MM.1S (cell line): ENCODE results near the gene KIF21B.

ENCODE experiments used
- DNase-seq: peaks from one replicate; pipeline ENCODE4 v3.0.0-alpha.2; 2015
- H2AFZ ChIP-seq: fragments of 300-600 bp; sonication (generic); 2 replicates; pipeline ENCODE4 v1.6.0; 2016; ENCODE audit warnings: antibody characterized with exemption, low read length
- H3F3A ChIP-seq: fragments of 300-600 bp; sonication (generic); 2 replicates; pipeline ENCODE4 v1.6.1; 2016; ENCODE audit warnings: mild to moderate bottlenecking, antibody characterized with exemption, low read length, moderate library complexity, mixed read lengths; ENCODE audit not compliant: insufficient read depth
- H3K27ac ChIP-seq: fragments of 300-600 bp; sonication (generic); 2 replicates; pipeline ENCODE4 v1.5.1; 2016; ENCODE audit warnings: mild to moderate bottlenecking, low read length
- H3K27me3 ChIP-seq: fragments of 300-600 bp; sonication (generic); replicated peaks from 2 replicates; pipeline ENCODE4 v1.6.0; 2016; ENCODE audit warnings: low read length; ENCODE audit not compliant: insufficient read depth
- H3K36me3 ChIP-seq: fragments of 300-600 bp; sonication (generic); replicated peaks from 2 replicates; pipeline ENCODE4 v1.6.1; 2016; ENCODE audit warnings: mild to moderate bottlenecking, low read length, mixed read lengths; ENCODE audit not compliant: insufficient read depth
- H3K4me1 ChIP-seq: fragments of 300-600 bp; sonication (generic); 2 replicates; pipeline ENCODE4 v1.6.1; 2016; ENCODE audit warnings: low read length, mixed read lengths
- H3K4me2 ChIP-seq: fragments of 300-600 bp; sonication (generic); 2 replicates; pipeline ENCODE4 v1.6.0; 2016; ENCODE audit warnings: low read depth, low read length
- H3K4me3 ChIP-seq: fragments of 300-600 bp; sonication (generic); 2 replicates; pipeline ENCODE4 v1.5.1; 2016; ENCODE audit warnings: low read length, mixed read lengths
- H3K79me2 ChIP-seq: fragments of 300-600 bp; sonication (generic); 2 replicates; pipeline ENCODE4 v1.6.1; 2016; ENCODE audit warnings: mixed run types, low read length, mixed read lengths
- H3K9ac ChIP-seq: fragments of 300-600 bp; sonication (generic); 2 replicates; pipeline ENCODE4 v1.6.1; 2016; ENCODE audit warnings: low read length, mixed read lengths
- H3K9me2 ChIP-seq: fragments of 300-600 bp; sonication (generic); replicated peaks from 2 replicates; pipeline ENCODE4 v1.6.1; 2016; ENCODE audit warnings: mild to moderate bottlenecking, low read length, mixed read lengths; ENCODE audit not compliant: insufficient read depth
- H3K9me3 ChIP-seq: fragments of 300-600 bp; sonication (generic); replicated peaks from 2 replicates; pipeline ENCODE4 v1.6.1; 2016; ENCODE audit warnings: mild to moderate bottlenecking, low read length, mixed read lengths; ENCODE audit not compliant: insufficient read depth
- H4K20me1 ChIP-seq: fragments of 300-600 bp; sonication (generic); 2 replicates; pipeline ENCODE4 v1.6.1; 2016; ENCODE audit warnings: mild to moderate bottlenecking, low read length, moderate library complexity, mixed read lengths; ENCODE audit not compliant: insufficient read depth
- EZH2 ChIP-seq: fragments of 300-600 bp; sonication (generic); optimal IDR thresholded peaks from 2 replicates; pipeline ENCODE3; 2017; ENCODE audit warnings: low read depth, mild to moderate bottlenecking, antibody characterized with exemption, low read length, mixed read lengths
- EZH2phosphoT487 ChIP-seq: fragments of 300-600 bp; sonication (generic); IDR thresholded peaks from 2 replicates; pipeline ENCODE4 v1.6.1; 2018; ENCODE audit warnings: antibody characterized with exemption, low read length
- TF ChIP-seq, protein P1 (sequence below): fragments of 300-600 bp; sonication (generic); IDR thresholded peaks from 2 replicates; pipeline ENCODE4 v1.5.1; 2016; ENCODE audit warnings: antibody characterized with exemption, low read length, mixed read lengths

The KIF21B gene

DNA sequence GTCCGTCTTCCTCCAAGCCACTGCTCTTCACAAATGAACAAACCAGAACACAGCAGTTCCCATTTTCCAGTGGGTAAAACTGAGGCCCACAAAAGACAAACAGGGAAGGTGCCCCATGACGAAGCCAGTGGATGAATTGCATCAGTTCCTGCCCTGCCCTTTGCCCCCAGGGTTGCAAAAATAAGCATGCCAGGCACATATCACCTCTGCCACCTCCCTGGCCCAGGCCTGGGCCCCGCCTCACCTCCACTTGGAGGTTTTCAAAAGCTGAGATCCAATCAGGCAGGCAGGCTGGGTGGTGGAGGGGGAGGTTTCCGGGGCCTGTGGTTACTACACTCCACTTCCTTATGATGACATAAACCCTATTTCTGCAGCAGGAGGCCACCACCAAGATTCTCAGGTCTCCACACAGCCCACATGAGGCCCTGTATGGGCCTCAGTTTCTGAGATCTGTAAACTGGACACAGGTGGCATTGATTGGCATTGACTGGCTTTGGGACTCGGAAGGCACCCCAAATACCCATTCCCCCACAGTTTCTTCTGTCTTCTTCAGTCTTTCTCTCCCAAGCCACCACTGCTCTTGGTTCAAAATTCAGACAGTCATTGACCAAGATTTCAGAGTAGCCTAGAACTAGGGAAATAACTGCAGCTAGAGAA, 4.1 kb downstream of the KIF21B start:
- no peak overlapping the region for H2AFZ ChIP-seq
- TF ChIP-seq EZH2 = no peak
- TF ChIP-seq, protein P1, sequence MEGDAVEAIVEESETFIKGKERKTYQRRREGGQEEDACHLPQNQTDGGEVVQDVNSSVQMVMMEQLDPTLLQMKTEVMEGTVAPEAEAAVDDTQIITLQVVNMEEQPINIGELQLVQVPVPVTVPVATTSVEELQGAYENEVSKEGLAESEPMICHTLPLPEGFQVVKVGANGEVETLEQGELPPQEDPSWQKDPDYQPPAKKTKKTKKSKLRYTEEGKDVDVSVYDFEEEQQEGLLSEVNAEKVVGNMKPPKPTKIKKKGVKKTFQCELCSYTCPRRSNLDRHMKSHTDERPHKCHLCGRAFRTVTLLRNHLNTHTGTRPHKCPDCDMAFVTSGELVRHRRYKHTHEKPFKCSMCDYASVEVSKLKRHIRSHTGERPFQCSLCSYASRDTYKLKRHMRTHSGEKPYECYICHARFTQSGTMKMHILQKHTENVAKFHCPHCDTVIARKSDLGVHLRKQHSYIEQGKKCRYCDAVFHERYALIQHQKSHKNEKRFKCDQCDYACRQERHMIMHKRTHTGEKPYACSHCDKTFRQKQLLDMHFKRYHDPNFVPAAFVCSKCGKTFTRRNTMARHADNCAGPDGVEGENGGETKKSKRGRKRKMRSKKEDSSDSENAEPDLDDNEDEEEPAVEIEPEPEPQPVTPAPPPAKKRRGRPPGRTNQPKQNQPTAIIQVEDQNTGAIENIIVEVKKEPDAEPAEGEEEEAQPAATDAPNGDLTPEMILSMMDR = no peak
- TF ChIP-seq EZH2phosphoT487 = no peak
- H3K9ac ChIP-seq = peak overlapping the region; percentile 72
- peak; percentile 98 for DNase-seq
- no peaks in the 10 kb centered on the region for H3K9me3 ChIP-seq
- H3K36me3 ChIP-seq = no peaks in the 10 kb centered on the region
- peak overlapping the region; percentile 95 for H3K27ac ChIP-seq
- no peaks in the 10 kb centered on the region for H3K27me3 ChIP-seq
- peaks cover 79% of the 10 kb centered on the region for H3K79me2 ChIP-seq
- no peaks in the 10 kb centered on the region for H3K9me2 ChIP-seq
- no peaks in the 10 kb centered on the region for H4K20me1 ChIP-seq
- peaks cover 39% of the 10 kb centered on the region for H3F3A ChIP-seq
- H3K4me1 ChIP-seq = peaks cover 48% of the 10 kb centered on the region
- H3K4me2 ChIP-seq = peak overlapping the region; percentile 95
- H3K4me3 ChIP-seq = peak overlapping the region; percentile 12

GRCh38 chr1:201017828-201018163, 5.7 kb downstream of the KIF21B start:
- H2AFZ ChIP-seq = no peak overlapping the region
- H3K9me2 ChIP-seq = no peaks in the 10 kb centered on the region
- peaks cover 42% of the 10 kb centered on the region for H3K4me1 ChIP-seq
- peak overlapping the region; percentile 95; the same call in 1 of the 2 replicates for H3K27ac ChIP-seq
- peaks cover 90% of the 10 kb centered on the region for H3K79me2 ChIP-seq
- H3K27me3 ChIP-seq = no peaks in the 10 kb centered on the region
- H3K4me2 ChIP-seq = no peak overlapping the region
- no peaks in the 10 kb centered on the region for H4K20me1 ChIP-seq
- no peak overlapping the region for H3K9ac ChIP-seq
- peaks cover 35% of the 10 kb centered on the region for H3F3A ChIP-seq
- TF ChIP-seq EZH2phosphoT487 (no peak), EZH2 (no peak)
- TF ChIP-seq, protein P1 = no peak
- H3K36me3 ChIP-seq = no peaks in the 10 kb centered on the region
- no peaks in the 10 kb centered on the region for H3K9me3 ChIP-seq
- DNase-seq = no peak
- no peak overlapping the region for H3K4me3 ChIP-seq

DNA sequence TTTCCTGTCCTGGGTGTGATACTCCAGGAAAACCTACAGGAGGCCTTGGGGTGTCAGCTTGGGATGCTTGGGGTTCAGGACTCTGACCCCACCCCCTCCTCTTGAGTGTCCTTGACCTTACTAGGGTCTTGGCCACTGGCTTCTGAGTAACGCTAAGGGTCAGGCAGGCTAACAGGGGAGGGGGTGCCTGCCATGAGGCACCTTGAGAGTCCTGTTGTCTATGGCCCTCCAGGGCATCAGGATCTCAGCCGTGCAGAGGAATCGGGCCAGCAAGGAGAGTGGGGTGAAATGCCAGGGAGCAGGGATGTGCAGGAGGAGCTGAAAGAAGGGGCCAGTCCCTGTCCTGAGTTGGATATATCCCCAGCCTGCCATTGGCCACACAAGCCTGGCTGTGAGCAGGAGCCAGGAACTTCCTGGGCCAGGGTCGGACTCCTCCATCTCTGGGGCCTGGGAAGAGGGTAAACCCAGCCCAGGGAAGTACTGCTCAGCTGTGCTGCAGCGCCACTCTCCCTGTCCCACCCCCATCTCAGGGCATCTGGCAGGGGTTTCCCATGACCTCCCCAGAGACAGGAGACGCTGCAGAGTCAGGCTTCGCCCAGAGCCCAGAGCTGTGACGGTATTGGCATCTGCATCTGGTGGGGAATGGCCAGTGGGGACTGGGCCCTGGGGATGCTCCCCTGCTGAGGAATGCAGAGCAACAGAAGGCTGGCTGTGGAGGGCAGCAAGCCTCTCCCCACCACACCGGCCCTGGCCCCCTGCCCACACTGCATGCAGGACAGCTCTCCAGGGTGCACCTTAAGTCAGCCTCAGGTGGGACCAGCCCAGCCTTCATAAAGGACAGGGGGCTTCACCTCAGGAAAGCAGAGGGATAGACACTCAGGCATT, 6.3 kb downstream of the KIF21B start:
- Histone ChIP-seq H4K20me1 (no peaks in the 10 kb centered on the region), H3K79me2 (peaks cover 90% of the 10 kb centered on the region), H3K4me1 (peaks cover 41% of the 10 kb centered on the region), H3K4me2 (no peak overlapping the region), H3K9me2 (no peaks in the 10 kb centered on the region), H3K4me3 (no peak overlapping the region), H3K27ac (no peak overlapping the region), H3K9me3 (no peaks in the 10 kb centered on the region), H3K27me3 (no peaks in the 10 kb centered on the region), H3K9ac (no peak overlapping the region), H3F3A (peaks cover 29% of the 10 kb centered on the region), H3K36me3 (no peaks in the 10 kb centered on the region; the same call in 1 of the 2 replicates), H2AFZ (no peak overlapping the region)
- DNase-seq = no peak
- TF ChIP-seq, protein P1 = no peak
- no peak for TF ChIP-seq EZH2phosphoT487
- no peak for TF ChIP-seq EZH2
